SK-MEL-5 (cell line): ENCODE data around the gene RPS19. TPM values are rescaled to one million over a fixed set of nuclear protein-coding genes. Genes with fewer than 3 reads are reported as not detected.

Experiments used
- DNase-seq: peaks from one replicate; pipeline ENCODE4 v3.0.0-alpha.2; 2016; ENCODE audit warnings: low read depth, low spot score
- in situ Hi-C: cut with HindIII; loops from 2 replicates; pipeline ENCODE4 v1.10.0; 2016; ENCODE audit warnings: low sequenced_read_pairs, high pct_unique_total_duplicates, low pct_unique_long_range_greater_than_20kb
- total RNA-seq: library from RNA; depleted of rRNA; stranded (reverse); fragments of >200 nt; shearing (Covaris generic); gene quantifications from 2 replicates; pipeline ENCODE4 v1.2.3, GENCODE V29; 2014

The RPS19 gene
- total RNA-seq, 1 experiment from 2014 or later, result 1,776 TPM

- DNase-seq, result no peak
- in situ Hi-C loops, result no loop called here
These were observed 8.6 kb upstream of the RPS19 start for GRCh38 chr19:41851456-41851855.

- no peak for DNase-seq
- in situ Hi-C loops, result no loop called here
These were observed 6.7 kb upstream of the RPS19 start for GRCh38 chr19:41853344-41853743.

GRCh38 chr19:41853768-41854167 is 6.3 kb upstream of the RPS19 start:
- in situ Hi-C loops, result no loop called here
- DNase-seq, result no peak

DNA sequence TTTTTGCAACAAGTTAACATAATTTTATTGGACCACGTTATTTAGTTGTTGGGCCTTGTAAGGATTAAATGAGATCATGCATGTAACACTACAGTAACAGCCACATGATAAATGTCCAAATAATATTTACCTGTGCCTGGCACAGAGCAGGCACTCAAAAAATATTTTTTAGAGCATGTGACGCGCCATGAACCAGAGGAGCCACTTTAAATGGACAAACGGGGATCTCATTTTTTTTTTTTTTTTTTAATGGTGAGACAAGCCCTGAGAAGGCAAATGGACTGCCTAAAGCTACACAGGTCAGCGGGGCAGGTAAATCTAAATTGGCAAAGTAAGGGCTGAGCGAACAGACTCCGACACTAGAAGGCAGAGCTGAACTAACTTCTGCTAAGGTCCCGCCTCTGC is 840 bp upstream of the RPS19 start:
- in situ Hi-C loops, result no loop called here
- no peak for DNase-seq

DNA sequence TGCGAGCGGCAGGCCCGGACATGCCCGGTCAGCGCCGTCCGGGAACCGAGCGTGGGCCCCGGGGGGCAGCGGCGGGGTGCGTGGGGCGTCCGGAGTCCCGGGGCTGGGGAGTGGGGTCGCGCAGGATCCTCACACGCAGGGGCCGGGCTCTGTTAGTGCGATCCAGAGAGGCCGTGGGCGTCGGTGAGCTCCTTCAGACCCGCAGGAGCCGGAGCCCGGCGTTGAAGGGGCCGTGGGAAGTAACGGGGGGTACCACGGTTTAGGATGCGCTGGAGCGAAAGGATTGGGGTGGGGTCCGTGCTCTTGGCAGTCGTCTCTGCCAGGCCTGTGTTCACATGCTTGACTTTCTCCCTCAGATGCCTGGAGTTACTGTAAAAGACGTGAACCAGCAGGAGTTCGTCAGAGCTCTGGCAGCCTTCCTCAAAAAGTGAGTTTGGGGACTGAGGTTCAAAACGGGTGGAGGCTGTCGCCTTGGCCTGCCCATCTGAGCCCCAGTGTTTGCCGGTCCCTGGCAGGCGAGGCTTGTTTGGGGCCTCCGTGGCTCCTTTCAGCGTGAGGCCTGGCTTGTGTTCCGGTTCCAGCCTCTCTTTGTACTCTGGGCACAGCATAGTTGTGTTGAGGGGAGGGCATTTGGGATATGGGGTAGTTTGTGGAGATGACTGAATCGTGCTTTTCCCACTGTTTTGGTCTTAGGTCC is 512 bp downstream of the RPS19 start:
- in situ Hi-C loops, result no loop called here
- no peak for DNase-seq

GRCh38 chr19:41861116-41861768 is 1.2 kb downstream of the RPS19 start:
- in situ Hi-C loops, result no loop called here
- DNase-seq, result no peak

- DNase-seq, result no peak
- in situ Hi-C loops, result no loop called here
These were observed 1.8 kb downstream of the RPS19 start for GRCh38 chr19:41861846-41862245.

DNA sequence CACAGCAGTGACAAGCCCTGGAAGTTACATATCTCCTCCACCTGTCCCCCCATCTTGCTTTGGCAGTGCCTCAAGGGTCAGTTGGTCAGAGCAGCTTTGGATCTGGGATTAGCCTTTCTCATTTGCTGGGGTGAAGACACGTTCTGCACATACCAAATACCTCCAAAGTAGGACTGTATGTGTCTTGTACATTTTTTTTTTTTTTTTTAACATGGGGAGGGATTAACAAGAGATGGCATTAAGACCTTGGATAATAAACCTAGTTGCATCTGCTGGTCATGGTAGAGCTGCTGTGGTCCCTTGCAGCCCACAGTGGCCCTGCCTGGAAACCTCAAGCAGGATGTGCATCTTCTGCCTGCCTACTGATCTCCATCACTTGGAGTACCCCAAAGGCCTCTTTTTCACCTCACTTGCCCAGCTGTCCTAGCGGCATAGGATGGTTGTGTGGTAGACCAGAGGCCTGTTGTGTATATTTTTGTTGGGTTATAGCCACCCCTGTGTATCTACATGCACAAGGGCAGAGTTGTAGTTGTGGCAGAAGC is 2.5 kb downstream of the RPS19 start:
- DNase-seq, result no peak
- in situ Hi-C loops, result no loop called here

GRCh38 chr19:41863209-41863931 is 3.3 kb downstream of the RPS19 start:
- in situ Hi-C loops, result no loop called here
- DNase-seq, result no peak

GRCh38 chr19:41864374-41864773 is 4.3 kb downstream of the RPS19 start:
- DNase-seq, result no peak
- in situ Hi-C loops, result no loop called here

- no peak for DNase-seq
- in situ Hi-C loops, result no loop called here
These were observed 6.2 kb downstream of the RPS19 start for GRCh38 chr19:41866284-41866683.

DNA sequence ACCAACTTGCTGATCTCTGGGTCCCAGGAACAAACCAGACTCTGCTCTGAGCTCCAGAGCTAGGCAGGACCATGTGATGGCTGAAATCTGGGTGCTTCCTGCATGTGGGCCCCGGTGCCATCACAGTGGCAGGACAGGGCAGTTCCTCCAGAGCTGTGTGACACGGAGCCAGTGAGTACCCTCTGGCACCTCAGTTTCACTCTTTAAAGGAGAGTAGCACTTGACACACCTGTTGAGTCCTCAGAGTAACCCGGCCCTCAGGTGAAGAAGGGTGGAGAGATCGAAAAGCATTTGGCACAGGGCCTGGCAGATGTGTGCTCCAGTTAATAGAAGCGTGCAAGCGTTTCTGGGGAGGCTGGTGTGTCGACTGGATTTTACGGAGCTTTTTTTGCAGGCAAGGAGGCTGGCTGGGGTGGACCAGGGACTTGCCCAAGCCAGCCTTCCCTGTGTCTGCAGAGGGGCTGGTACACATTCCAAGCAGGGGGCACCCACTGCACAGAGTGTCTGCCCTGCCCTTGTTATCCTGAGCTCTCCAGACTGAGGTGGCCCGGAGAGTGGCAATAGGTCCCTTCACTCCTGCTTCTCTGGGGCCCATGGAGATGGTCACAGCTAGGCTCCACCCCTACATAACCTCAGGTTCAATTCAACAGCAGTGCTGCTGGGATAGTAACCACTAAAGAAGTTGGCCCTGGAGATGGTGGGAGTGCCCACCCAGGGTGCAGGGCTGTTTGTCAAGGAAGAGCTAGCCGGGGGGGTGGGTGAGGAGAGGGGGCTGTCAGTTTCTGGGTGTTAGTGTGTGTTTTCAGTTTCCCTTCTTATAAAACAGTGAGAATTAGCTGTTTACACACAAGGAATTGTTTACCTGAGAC is 8.3 kb downstream of the RPS19 start:
- no peak for DNase-seq
- in situ Hi-C loops, result no loop called here

DNA sequence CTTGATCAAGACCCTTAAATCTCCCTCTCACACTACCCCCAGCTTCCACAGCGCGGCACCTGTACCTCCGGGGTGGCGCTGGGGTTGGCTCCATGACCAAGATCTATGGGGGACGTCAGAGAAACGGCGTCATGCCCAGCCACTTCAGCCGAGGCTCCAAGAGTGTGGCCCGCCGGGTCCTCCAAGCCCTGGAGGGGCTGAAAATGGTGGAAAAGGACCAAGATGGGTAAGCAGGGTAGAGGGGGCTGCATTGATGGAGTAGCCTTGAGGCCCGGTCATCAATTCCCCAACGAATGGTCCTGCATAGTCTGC is 8.9 kb downstream of the RPS19 start:
- no peak for DNase-seq
- in situ Hi-C loops, result no loop called here

- in situ Hi-C loops, result no loop called here
- DNase-seq, result no peak
These were observed 9.4 kb downstream of the RPS19 start for GRCh38 chr19:41869374-41869955.

GRCh38 chr19:41870401-41870873 is 10.4 kb downstream of the RPS19 start:
- in situ Hi-C loops, result no loop called here
- peak; percentile 19 for DNase-seq

DNA sequence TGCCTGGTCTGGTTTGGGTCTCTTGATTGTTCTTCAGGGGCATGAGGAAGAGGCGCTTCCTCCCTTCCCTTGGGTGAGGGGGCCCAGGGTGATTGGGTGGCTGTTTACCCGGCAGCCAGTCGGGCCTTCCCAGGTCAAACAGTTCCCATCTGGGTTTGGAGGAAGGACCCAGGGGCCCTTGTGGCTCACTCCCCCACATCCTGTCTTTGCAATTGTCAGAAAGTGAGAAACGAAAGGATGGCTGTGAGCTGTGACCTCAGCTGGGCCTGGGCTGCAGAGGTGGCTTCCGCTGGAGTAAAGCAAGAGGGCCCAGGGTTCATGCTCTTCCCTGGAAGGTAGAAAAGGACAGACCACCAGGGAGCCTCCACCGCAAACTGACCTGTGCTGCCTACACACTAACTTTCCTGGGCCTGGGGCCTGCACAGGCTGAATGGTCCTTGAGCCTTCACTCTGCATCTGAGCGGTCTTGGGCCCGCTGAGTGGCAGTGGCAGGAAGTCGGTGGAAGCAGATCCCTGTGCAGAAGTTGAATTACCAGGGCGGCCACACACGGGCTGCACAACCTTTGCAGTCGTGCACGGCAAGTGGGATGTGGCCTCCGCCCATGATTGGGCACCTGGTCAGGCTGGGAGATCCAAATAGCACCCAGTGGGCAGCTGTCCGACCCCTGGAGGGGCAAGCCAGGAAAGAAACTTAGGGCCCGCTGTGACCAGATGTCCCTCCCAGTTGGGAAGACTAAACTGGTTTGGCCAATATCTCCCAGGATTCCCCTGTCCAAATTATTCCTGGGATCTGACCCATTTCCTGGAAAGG is 11.7 kb downstream of the RPS19 start:
- in situ Hi-C loops, result no loop called here
- peak; percentile 34 for DNase-seq

- in situ Hi-C loops, result no loop called here
- DNase-seq, result no peak
These were observed 12.3 kb downstream of the RPS19 start for GRCh38 chr19:41872384-41872774.
